ENCODE data around the gene BMPER.

Gene BMPER

DNA sequence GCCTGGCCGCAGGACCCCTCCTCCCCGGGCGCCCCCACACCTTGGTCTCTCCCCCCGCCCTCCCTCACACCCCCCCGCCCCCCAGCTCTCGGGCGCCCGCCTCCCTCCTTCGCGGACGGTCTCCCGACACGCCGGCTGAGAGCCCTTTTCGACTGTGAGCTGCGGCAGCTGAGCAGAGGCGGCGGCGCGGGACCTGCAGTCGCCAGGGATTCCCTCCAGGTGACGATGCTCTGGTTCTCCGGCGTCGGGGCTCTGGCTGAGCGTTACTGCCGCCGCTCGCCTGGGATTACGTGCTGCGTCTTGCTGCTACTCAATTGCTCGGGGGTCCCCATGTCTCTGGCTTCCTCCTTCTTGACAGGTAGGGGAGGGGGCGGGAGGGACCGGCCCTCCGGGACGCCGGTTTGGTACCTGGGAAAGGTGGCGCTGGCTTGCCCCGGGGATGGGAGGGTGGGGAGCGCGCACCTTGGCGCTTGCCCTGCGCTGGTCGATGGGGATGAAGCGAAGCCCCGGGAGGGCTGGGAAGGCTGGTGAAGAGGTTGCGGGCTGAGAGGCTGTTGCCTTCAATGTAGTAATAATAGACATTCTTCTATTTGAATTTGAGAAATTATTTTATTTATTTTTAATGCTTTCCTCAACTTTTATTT is at the start of gene BMPER:
Gene BMPER, plus strand, starts transcription at position 151 of the 644 bp plus-strand sequence. Its CDS starts 75 bp downstream, at position 226.
- DNase-seq (ENCODE audit: low spot score): no peak

DNA sequence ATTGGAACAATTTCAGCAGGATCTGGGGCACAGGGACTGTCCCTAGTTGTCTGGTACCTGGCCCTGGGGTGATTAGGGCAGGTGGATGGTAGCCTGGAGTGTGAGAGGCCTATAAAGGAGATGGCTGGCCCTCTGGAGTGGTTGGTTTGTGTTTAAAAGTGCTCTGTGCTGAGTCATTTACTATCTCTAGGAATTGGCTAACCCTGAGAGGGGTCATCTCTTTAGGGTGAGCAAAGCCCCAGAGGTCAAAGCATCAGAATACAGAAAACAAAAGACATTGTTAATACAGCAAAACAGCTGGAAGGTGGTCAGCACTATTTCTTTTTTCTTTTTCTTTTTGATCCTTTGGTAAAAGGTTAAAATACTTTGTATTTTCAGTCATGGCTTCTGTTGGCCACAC is 43.4 kb upstream of the BMPER start:
- DNase-seq (ENCODE audit: low spot score): no peak

GRCh38 chr7:33862946-33863814 is 42.2 kb upstream of the BMPER start:
- DNase-seq (ENCODE audit: low spot score): no peak

GRCh38 chr7:33868166-33868565 is 37.2 kb upstream of the BMPER start:
- DNase-seq (ENCODE audit: low spot score): no peak

GRCh38 chr7:33869176-33869575 is 36.2 kb upstream of the BMPER start:
- no peak for DNase-seq (ENCODE audit: low spot score)

DNA sequence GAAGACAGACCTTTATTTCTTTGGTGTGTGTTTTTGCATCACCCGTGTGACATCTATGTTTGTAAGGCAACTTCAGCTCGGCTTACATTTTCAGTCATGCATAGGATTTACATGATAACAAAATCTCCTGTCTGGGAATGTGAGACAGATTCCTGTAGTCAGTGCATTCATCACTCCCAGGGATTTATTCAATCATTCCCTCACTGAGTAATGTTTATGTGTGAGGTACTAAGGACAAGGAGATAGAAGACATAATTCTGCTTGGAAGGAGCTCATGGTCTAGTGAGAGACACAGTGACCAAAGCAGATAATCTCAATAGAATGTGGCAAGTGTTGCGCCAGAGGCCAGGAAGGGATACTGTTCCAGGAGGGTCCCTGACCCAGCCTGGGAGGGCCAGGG is 35.2 kb upstream of the BMPER start:
- DNase-seq (ENCODE audit: low spot score): no peak

- no peak for DNase-seq (ENCODE audit: low spot score)
Observed at GRCh38 chr7:33872870-33873269, 32.5 kb upstream of the BMPER start.

DNA sequence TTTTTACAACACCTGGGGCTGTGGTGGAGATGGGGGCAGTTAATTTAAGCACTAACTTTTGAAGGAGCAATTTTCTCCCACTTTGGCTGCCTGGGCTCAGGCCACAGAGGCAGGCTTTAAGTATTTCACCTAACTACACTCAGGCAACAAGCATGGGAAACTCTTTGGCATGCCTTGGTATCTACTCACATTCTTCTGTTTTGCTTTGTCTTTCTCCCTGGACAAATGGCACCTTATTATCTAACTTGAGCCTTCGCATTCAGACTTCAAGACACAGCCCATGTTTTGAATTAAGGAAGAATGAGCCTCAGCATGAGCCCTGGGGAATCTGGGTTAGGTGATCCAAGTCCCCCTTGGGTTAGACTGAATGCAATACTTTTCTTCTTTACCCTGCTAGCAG is 31.8 kb upstream of the BMPER start:
- DNase-seq (ENCODE audit: low spot score): no peak

- DNase-seq (ENCODE audit: low spot score): no peak
Observed at GRCh38 chr7:33873981-33874750, 31.2 kb upstream of the BMPER start.

- DNase-seq (ENCODE audit: low spot score): no peak
Observed at GRCh38 chr7:33874943-33875342, 30.4 kb upstream of the BMPER start.

- no peak for DNase-seq (ENCODE audit: low spot score)
Observed at GRCh38 chr7:33876596-33877274, 28.6 kb upstream of the BMPER start.

- no peak for DNase-seq (ENCODE audit: low spot score)
Observed at GRCh38 chr7:33880787-33881186, 24.6 kb upstream of the BMPER start.

- no peak for DNase-seq (ENCODE audit: low spot score)
Observed at GRCh38 chr7:33881316-33881715, 24.0 kb upstream of the BMPER start.

- no peak for DNase-seq (ENCODE audit: low spot score)
Observed at GRCh38 chr7:33882040-33882837, 23.1 kb upstream of the BMPER start.

GRCh38 chr7:33882950-33883670 is 22.2 kb upstream of the BMPER start:
- no peak for DNase-seq (ENCODE audit: low spot score)

- DNase-seq (ENCODE audit: low spot score): no peak
Observed at GRCh38 chr7:33883671-33883965, 21.7 kb upstream of the BMPER start.

- DNase-seq (ENCODE audit: low spot score): no peak
Observed at GRCh38 chr7:33885290-33886148, 19.8 kb upstream of the BMPER start.

DNA sequence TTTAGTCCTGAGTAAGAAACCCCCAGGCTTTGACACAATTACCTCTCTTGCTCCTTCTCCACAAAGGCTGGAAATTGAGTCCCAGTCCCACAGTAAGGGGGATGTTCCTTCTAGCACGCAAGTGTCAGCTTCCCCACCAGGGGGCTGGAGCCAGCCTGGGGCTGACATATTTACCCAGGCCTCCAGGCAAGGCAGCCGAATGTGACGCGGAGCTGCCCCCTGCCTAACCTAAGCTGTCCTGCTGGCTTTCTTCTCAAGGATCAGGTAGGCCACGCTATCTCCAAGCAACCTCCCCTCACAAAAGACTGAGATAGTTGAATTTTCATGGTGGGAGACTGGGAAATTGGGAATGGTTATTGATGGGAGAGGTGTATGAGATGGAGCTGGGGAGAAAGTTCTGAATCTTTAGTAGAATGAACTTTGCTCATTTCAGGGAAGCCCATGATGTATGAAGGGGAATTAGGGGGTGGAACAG is 19.2 kb upstream of the BMPER start:
- no peak for DNase-seq (ENCODE audit: low spot score)

- no peak for DNase-seq (ENCODE audit: low spot score)
Observed at GRCh38 chr7:33887266-33887975, 17.9 kb upstream of the BMPER start.
